Neural progenitor cell (in vitro differentiated cells): Measurements from ENCODE around the gene CADM1. TPM values are rescaled to one million over a fixed set of nuclear protein-coding genes. Genes with fewer than 3 reads are reported as not detected.

Experiments used
- DNase-seq: peaks from one replicate; pipeline ENCODE4 v3.0.0-alpha.2; 2016; ENCODE audit warnings: low spot score
- H2AFZ ChIP-seq: fragments of 200-600 bp; sonication (generic); replicated peaks from 2 replicates; pipeline ENCODE4 v1.6.1; 2016; ENCODE audit warnings: antibody characterized with exemption
- H3F3A ChIP-seq: fragments of 200-600 bp; sonication (generic); 2 replicates; pipeline ENCODE4 v1.6.1; 2016; ENCODE audit warnings: antibody characterized with exemption, low read depth
- H3K27ac ChIP-seq: fragments of 200-600 bp; sonication (generic); 2 replicates; pipeline ENCODE4 v1.5.1; 2016; ENCODE audit warnings: mild to moderate bottlenecking
- H3K27me3 ChIP-seq: fragments of 200-600 bp; sonication (generic); 2 replicates; pipeline ENCODE4 v1.6.1; 2016; ENCODE audit warnings: mild to moderate bottlenecking, moderate library complexity
- H3K36me3 ChIP-seq: fragments of 200-600 bp; sonication (generic); 2 replicates; pipeline ENCODE4 v1.5.1; 2016
- H3K4me1 ChIP-seq: fragments of 200-600 bp; sonication (generic); 2 replicates; pipeline ENCODE4 v1.6.1; 2016; ENCODE audit warnings: mixed run types
- H3K4me2 ChIP-seq: fragments of 200-600 bp; sonication (generic); 2 replicates; pipeline ENCODE4 v1.6.1; 2016
- H3K4me3 ChIP-seq: fragments of 200-600 bp; sonication (generic); 2 replicates; pipeline ENCODE4 v1.5.1; 2016
- H3K79me2 ChIP-seq: fragments of 200-600 bp; sonication (generic); 2 replicates; pipeline ENCODE4 v1.6.1; 2016; ENCODE audit warnings: low read depth
- H3K9ac ChIP-seq: fragments of 200-600 bp; sonication (generic); 2 replicates; pipeline ENCODE4 v1.6.1; 2016
- H3K9me3 ChIP-seq: fragments of 200-600 bp; sonication (generic); 2 replicates; pipeline ENCODE4 v1.5.1; 2016; ENCODE audit warnings: low read depth
- H4K20me1 ChIP-seq: fragments of 200-600 bp; sonication (generic); 2 replicates; pipeline ENCODE4 v1.6.1; 2016; ENCODE audit warnings: low read depth
- H3K27ac Mint-ChIP-seq: 3 replicates; pipeline ENCODE4 v1.8.0; 2021; ENCODE audit warnings: mixed read lengths
- H3K27me3 Mint-ChIP-seq: 2 replicates; pipeline ENCODE4 v1.8.0; 2022; ENCODE audit warnings: low read depth, mild to moderate bottlenecking, inconsistent platforms, moderate library complexity, mixed read lengths; ENCODE audit not compliant: insufficient read depth
- H3K36me3 Mint-ChIP-seq: 3 replicates; pipeline ENCODE4 v1.8.0; 2021; ENCODE audit warnings: mixed read lengths
- H3K4me1 Mint-ChIP-seq: 3 replicates; pipeline ENCODE4 v1.8.0; 2021; ENCODE audit warnings: mixed read lengths
- H3K4me3 Mint-ChIP-seq: 3 replicates; pipeline ENCODE4 v1.8.0; 2021; ENCODE audit warnings: mild to moderate bottlenecking, moderate library complexity, mixed read lengths
- H3K9me3 Mint-ChIP-seq: 3 replicates; pipeline ENCODE4 v1.8.0; 2020; ENCODE audit warnings: mixed read lengths
- CTCF ChIP-seq: fragments of 200-600 bp; sonication (generic); IDR thresholded peaks from 2 replicates; pipeline ENCODE4 v1.5.1; 2017; ENCODE audit warnings: antibody characterized with exemption, mild to moderate bottlenecking
- EZH2 ChIP-seq: fragments of 200-600 bp; sonication (generic); IDR thresholded peaks from 2 replicates; pipeline ENCODE4 v1.6.1; 2017; ENCODE audit warnings: antibody characterized with exemption, mild to moderate bottlenecking, moderate library complexity
- EZH2phosphoT487 ChIP-seq: fragments of 200-600 bp; sonication (generic); IDR thresholded peaks from 2 replicates; pipeline ENCODE4 v1.6.1; 2017; ENCODE audit warnings: antibody characterized with exemption
- total RNA-seq: library from RNA; depleted of rRNA; stranded (reverse); fragments of >200 nt; gene quantifications from 2 replicates; pipeline ENCODE4 v1.2.3, GENCODE V29; 2015; ENCODE audit warnings: low replicate concordance

Gene CADM1
- total RNA-seq, 1 donor from 2014 or later: 123 TPM

DNA sequence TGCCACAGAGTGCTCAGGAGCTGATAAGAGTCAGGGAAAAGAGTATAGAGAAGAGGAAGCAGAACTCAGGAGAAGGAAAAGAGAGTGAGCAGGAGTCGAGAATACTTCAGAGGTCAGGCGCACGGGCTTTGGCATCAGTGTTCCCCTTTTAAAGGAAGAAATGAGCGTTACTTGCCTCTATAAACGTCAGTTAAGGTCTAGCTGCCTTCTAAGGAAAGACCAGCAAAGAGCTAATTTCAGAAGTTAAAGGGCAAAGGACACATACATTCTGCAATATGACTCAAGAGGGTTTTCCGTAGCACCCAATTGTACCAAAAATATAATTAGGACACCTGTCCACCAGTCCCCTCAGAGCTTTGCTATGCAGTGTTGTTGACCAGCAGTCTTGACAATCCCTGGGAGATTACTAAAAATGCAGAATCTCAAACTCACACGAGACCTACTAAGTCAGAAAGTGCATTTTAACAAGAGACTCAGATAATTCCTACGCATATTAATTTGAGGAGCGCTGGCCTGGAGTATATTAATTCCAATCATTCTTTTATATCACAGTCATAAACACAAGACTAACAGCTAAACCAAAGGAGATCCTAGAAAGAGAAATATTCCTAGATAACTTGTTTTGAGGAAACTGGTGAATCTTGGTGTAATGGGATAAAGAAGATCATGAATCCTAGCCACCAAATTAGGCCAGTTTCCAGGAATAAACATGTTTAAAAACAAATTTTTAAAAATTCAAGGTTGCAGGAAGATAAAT lies 249.0 kb downstream of the CADM1 start:
- H3K4me3 Mint-ChIP-seq: no peak overlapping the region
- no peak for TF ChIP-seq CTCF
- TF ChIP-seq EZH2: no peak
- TF ChIP-seq EZH2phosphoT487: no peak
- H3K36me3 ChIP-seq: no peaks in the 10 kb centered on the region
- H3K9ac ChIP-seq: no peak overlapping the region
- no peaks in the 10 kb centered on the region for H3K9me3 Mint-ChIP-seq
- no peaks in the 10 kb centered on the region for H3K79me2 ChIP-seq
- H3F3A ChIP-seq: no peaks in the 10 kb centered on the region
- no peak overlapping the region for H3K4me3 ChIP-seq
- no peak overlapping the region for H2AFZ ChIP-seq
- no peaks in the 10 kb centered on the region for H4K20me1 ChIP-seq
- no peak overlapping the region for H3K27ac ChIP-seq
- no peak for DNase-seq
- H3K27me3 Mint-ChIP-seq: no peaks in the 10 kb centered on the region
- peaks cover 10% of the 10 kb centered on the region for H3K4me1 Mint-ChIP-seq
- no peaks in the 10 kb centered on the region for H3K27me3 ChIP-seq
- no peak overlapping the region for H3K27ac Mint-ChIP-seq
- H3K9me3 ChIP-seq: no peaks in the 10 kb centered on the region
- no peaks in the 10 kb centered on the region for H3K4me1 ChIP-seq
- peaks cover 2% of the 10 kb centered on the region for H3K36me3 Mint-ChIP-seq
- no peak overlapping the region for H3K4me2 ChIP-seq

DNA sequence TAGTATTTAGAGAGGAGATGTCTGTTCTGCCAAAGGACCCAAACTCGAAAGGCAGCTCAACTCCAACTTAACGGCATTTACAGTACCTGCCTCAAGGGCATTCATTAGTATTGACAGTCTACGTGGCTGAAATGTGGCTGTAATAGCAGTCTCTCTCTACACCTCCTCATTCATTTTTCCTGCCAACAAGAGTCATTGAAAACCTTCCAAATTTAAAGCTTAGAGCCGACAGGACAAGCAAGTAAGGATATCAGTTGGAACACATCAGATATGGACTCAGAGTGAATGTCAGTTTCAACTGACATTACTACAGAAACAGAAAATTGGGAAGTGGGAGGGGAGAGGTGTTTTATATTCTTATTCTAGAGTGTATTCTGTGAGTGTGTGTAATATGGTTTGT lies 253.1 kb downstream of the CADM1 start:
- Mint-ChIP-seq H3K9me3 (no peaks in the 10 kb centered on the region), H3K36me3 (no peaks in the 10 kb centered on the region), H3K27ac (no peak overlapping the region), H3K4me1 (peaks cover 3% of the 10 kb centered on the region), H3K27me3 (no peaks in the 10 kb centered on the region), H3K4me3 (no peak overlapping the region)
- peaks cover 4% of the 10 kb centered on the region for H3K4me1 ChIP-seq
- TF ChIP-seq CTCF (no peak), EZH2 (no peak), EZH2phosphoT487 (no peak)
- no peak overlapping the region for H3K4me3 ChIP-seq
- H3F3A ChIP-seq: no peaks in the 10 kb centered on the region
- H2AFZ ChIP-seq: no peak overlapping the region
- no peaks in the 10 kb centered on the region for H4K20me1 ChIP-seq
- H3K27me3 ChIP-seq: no peaks in the 10 kb centered on the region
- H3K27ac ChIP-seq: no peak overlapping the region
- H3K36me3 ChIP-seq: no peaks in the 10 kb centered on the region
- no peaks in the 10 kb centered on the region for H3K9me3 ChIP-seq
- H3K4me2 ChIP-seq: no peak overlapping the region
- H3K79me2 ChIP-seq: no peaks in the 10 kb centered on the region
- no peak overlapping the region for H3K9ac ChIP-seq
- no peak for DNase-seq

DNA sequence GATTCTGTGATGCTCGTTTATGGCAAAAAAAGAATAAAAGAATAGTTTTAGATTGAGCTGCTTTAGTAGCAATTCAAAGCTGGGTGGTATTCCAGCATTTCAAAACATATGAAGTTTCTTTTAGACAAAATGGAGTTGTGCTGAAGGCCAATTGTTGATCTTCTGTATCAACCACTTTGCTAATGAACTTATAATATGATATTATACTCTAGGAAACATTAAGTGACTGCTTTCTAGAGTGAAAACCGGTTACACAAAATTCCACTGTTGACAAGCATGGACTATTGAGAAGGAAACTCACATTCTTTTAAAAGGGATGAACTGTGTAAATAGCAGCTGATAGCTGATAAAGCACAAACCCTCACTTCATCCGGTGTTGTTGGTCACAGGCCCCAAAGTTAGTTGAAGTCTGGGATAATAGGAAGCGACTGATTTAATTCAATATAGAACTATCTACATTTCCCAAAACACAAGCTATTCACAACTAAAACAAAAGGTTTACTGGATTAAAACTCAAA lies 255.1 kb downstream of the CADM1 start:
- H4K20me1 ChIP-seq: no peaks in the 10 kb centered on the region
- TF ChIP-seq CTCF (no peak), EZH2phosphoT487 (no peak), EZH2 (no peak)
- no peak overlapping the region for H3K4me2 ChIP-seq
- H3K9me3 ChIP-seq: no peaks in the 10 kb centered on the region
- H3K4me1 ChIP-seq: peaks cover 4% of the 10 kb centered on the region
- H2AFZ ChIP-seq: no peak overlapping the region
- Mint-ChIP-seq H3K4me3 (no peak overlapping the region), H3K27ac (no peak overlapping the region), H3K4me1 (peaks cover 5% of the 10 kb centered on the region), H3K9me3 (no peaks in the 10 kb centered on the region), H3K27me3 (peaks cover 2% of the 10 kb centered on the region), H3K36me3 (no peaks in the 10 kb centered on the region)
- H3K27ac ChIP-seq: no peak overlapping the region
- no peak for DNase-seq
- no peak overlapping the region for H3K9ac ChIP-seq
- no peaks in the 10 kb centered on the region for H3K27me3 ChIP-seq
- no peak overlapping the region for H3K4me3 ChIP-seq
- H3F3A ChIP-seq: no peaks in the 10 kb centered on the region
- H3K79me2 ChIP-seq: no peaks in the 10 kb centered on the region
- no peaks in the 10 kb centered on the region for H3K36me3 ChIP-seq
